Measurements from ENCODE around the gene GPBAR1.
A peak's percentile ranks its signal among the peaks of the same experiment; 100 is the strongest.
"Not testable (repeated sequence)": the region's sequence is repeated elsewhere in the genome, so short reads cannot be mapped to it uniquely, and the experiment has no call there.

GPBAR1 gene

DNA sequence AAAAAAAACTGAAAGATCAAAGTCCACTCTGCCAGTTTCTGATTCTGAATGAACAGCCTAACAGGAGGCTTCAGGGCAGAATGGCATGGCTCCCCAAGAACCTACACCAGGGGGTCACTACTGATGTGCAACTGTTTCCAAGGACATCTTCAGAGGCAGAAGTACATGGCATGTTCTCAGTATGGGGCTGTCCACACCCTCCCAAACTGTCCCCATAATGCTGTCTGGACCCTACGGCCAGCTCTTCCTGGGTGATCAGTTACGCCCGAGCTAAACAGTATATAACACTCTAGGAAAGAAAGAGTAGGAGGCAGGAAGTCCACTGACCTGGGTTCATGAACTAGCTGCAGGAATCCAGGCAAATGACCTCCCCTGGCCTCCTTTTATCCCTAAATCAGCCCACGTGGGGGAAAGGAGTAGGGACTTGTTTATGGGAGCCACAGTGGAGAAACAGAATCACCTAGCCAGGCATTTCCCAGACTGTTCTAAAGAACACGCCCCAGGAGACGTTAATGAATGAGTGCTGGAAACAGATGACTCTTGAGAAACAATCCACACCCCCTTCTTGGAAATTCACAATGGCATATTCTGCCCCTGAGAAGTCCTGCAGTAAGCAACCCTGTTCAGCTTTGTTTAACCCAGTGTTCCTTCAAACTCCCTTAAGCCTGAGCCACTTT, 29.0 kb downstream of the GPBAR1 start:
- peak in 1 of 2 donors; percentile 22 for DNase-seq

DNA sequence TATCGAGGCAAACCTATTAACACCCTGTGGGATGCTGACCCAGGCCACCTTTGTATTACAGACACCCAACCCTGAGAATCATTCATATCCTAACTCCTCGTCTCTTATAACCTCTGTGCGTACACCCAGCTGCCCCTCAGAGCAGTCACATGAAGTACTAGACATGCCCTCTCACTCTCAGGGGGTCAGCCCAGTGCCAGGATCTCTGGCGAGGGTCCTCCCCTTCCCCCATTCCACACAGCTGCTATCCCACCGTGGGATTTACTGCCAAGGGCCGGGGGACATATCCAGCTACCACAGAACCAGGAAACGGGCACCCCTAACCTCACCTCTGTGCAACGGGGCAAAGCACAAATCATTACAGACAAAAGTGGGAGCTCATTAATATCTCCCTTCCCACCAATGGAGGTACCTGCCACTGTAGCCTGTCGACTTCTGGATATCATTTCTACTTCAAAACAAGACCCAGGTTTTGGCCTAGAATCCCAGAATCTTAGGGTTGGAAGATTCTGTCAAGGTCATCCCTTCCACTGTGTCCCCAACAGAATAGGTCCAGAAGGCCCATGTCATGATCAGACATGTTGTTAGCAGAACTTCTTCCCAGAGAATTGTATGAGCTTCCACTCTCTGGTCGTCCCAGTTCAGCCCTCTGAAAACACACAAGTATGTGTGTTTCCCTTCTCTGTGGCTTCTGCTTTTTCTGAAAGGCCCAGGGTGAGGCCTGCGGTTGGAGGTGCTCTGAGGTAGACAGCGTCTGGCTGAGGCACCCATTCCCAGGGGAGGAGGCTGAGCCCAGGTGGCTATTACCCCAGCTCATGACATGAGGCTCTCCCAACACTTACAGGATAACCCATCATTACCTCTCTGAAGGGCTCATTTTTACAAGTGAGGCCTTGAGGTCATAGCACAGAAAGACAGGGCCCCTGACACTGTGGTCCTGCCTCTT, 29.8 kb downstream of the GPBAR1 start:
- DNase-seq, result peak; percentile 68 to 88

DNA sequence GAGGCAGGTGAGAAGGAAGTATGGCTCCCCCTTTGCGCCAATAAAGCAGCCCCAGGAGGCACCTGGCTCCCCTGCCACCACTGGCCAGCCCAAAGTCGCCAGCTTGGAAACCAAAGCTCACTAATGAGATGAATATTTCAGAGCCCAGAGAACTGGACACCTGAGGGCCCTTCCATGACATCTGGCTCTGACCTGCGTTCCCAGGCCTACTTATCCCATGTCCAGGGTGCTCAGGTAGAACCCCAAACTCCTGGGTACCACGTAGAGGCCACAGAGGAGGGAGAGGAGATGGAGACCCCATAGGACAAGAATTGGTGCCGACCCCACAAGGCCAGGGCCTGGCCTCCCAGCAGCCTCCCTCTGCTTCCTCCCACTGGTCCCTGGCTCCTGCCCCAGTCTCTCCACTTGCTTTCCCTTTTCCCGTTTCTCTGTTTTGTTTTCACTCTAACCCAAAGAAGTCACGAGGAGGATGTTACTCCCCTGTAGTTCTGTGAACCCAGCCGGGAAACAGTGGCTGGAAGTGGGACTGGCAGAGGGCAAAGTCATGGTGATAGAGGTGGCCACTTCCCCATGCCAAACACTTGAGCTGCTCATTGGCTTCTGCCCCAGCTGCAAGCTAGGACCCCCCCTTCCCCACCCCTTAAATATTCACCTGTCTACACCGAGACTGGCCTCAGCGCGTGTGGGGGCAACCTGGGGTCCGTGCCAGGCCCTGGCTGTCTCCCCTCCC, 30.7 kb downstream of the GPBAR1 start:
- peak; percentile 35 to 39 for DNase-seq

DNA sequence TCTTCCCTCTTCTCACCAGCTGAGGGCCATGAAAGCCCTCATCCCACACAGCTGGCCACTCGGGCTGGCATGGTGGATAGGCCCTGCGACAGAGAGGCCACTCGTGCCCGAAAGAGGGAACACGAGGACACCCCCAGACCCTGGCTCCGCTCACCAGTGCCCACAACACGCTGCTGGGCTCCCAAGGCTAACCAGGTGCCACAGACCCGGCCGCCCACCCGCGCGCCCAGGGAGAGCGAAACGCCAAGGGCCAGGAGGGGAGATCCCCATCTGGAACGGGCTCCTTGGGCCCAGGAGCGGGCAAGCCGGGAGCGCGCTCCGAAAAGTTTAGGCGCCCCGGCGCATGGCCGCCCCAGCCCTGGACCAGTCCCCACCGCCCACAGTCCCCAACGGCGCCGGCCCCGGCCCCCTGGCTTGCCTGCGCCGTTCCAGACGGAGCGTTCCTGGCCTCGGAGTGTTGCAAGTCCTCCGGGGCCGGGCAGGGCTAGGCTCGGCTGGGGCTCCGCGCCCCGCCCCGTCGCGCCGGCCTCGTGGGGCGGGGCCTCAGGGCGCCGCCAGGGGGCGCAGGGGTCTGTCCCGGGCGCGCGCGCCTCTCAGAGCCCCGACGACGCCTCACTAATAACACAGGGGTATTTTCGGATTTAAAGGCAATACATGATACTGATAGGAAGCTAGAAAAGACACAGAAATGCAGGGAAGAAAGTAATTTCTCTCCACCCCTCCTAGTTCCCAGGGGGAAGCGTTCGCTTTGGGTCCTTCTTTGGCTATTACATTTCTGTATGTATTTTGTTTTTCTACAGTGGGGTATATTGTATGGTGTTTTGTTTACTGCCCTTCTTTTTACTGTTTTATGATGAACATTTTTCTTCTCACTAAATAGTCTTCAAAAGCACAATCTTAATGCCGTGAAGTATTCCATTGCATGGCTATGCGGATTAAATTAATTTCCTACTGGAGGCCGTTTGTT, 31.5 kb downstream of the GPBAR1 start, which contains the start of gene TMBIM1:
TMBIM1 (minus strand) TSS at position 456 of the 967 bp plus-strand sequence. CDS start 10,362 bp downstream, outside the sequence.
- peak; percentile 84 for DNase-seq

DNA sequence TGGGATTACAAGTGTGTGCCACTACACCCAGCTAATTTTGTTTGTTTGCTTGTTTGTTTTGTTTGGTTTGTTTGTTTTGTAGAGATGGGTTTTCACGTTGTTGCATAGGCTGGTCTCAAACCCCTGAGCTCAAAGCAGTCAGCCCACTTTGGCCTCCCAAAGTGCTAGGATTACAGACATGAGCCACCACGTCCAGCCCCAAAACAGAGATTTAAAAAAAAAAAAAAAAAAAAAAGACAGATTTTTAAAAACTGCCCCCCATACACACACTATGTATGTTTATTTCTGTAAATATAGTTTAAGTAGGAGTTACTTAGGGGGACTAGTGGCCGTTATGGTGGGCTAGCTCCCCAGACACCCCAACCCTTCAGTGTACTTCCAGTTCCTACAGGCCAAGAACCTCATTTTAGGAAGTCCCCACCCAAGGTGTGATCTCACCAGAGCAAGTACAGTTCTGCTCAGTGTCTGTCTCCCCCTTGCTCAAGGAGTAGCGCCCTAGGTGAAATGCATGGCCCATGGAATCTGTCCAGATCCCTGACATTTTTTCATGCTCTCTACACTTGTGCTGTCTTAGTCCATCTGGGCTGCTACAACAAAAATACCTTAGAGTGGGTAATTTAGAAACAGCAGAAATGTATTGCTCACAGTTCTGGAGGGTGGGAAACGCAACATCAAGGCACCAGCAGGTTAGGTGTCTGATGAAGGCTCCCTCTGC, 33.1 kb downstream of the GPBAR1 start:
- DNase-seq, result peak in 1 of 2 donors; percentile 33

DNA sequence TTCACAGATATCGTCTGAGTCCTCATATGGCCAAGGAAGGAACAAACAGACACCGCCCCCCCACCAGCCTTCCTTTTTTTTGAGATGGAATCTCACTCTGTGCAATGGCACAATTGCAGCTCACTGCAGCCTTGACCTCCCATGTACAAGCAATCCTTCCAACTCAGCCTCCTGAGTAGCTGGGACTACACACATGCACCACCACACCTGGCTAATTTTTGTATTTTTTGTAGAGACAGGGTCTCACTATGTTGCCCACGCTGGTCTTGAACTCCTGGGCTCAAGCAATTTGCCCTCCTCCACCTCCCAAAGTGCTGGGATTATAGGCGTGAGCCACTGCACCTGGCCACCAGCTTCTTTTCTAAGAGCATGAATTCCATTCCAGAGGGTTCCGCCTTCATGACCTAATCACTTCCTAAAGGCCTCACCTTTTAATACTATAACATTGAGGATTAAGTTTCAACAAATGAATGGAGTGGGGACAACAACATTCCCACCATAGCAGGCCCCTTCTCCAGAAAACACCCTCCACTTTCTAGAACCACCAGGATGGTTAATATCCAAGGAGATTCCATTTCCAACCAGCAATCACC, 33.7 kb downstream of the GPBAR1 start:
- DNase-seq, result no peak

DNA sequence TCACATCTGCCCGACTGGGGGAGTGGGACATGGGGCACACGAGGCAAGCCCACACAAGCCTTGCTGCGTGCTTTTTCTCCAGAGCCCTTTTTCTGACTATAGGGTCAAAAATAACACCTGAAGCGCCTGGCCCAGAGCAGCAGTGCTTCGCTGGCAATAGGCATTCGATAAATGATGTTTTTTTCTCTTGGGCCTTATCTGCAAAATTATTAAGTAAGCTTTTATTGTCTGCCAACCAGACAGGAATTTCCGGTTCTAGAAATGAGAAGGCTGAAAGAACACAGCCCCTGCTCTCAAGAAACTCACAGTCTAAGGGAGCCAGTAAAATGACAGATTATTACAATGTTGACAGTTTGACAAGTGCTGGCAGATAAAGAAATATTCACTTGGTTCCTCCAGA, 34.2 kb downstream of the GPBAR1 start:
- no peak for DNase-seq

DNA sequence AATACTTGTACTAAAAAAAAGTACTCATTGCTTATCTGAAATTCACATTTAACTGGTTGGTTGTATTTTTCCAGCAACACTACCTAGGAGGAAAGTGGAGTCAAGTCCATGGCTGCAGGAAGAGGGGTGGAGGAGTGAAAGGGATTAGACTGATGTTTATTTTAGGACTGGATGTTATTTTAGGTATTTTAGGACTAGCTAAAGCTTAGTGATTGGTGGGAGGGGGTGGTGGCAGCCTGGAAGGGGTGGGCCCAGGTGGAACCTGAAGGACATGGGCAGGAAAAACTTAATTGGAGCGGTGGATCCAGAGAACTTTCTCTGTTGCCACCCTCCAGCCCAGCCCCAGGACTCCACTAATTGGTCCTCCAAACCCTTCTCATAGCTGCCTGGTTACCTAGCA, 35.4 kb downstream of the GPBAR1 start:
- DNase-seq, result no peak

DNA sequence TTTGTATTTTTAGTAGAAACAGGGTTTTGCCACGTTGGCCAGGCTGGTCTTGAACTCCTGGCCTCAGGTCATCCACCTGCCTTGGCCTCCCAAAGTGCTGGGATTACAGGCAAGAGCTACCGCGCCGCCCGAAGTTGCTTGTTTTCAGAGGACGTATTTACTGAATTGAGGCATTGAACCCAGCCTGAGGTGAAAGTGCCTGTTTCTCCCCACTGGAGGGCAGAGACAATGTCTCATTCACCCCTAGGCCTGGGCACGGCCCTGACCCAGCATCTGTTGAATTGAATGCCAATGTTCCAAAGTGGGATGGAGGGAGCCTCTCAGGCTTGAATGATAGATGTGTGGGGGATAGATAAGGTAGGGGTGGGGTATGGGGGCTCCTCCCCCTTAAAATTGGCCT, 36.0 kb downstream of the GPBAR1 start:
- DNase-seq, result no peak

DNA sequence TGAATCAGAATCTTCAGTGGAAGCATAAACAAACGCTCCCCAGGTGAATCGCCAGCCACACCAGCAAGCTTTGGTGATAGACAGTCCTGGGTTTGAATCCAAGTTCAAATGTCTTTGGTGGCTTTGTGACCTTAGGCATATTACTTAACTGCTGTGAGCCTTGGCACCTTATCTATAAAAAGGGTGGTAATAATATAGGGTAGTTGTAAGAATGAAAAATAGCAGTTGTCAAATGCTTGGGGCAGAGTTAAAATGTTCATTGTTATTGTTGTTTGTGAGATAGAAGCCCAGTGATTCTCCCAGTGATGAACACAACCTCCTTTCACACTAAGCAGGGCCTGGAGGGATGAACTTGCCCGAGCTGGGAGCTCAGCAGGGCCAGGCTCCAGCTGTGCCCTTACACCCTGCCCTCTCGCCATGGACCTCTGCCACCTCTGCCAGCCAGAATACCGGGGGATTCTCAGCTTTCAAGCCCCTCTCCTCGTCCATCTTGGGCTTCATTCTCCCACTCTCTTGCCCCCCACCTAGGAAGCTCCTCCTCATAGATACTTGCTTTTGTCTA, 37.6 kb downstream of the GPBAR1 start:
- no peak for DNase-seq

DNA sequence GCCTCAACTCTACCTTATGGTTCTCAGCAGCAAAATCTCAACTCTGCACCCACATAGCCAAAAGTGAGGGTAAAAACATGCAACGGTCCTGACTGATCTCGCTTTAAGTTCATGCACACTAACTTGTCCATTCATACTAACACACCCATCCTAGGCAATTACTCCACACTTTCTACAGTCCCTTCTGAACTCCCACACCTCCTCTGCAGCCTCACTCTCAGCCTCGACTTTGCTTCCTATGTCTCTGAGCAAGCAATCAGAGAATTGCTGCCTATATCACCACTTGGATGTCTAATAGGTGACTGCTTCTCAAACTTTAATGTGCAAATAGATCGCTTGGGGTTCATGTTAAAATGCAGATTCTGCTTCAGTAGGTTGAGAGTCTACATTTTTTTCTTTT, 39.3 kb downstream of the GPBAR1 start:
- no peak for DNase-seq

DNA sequence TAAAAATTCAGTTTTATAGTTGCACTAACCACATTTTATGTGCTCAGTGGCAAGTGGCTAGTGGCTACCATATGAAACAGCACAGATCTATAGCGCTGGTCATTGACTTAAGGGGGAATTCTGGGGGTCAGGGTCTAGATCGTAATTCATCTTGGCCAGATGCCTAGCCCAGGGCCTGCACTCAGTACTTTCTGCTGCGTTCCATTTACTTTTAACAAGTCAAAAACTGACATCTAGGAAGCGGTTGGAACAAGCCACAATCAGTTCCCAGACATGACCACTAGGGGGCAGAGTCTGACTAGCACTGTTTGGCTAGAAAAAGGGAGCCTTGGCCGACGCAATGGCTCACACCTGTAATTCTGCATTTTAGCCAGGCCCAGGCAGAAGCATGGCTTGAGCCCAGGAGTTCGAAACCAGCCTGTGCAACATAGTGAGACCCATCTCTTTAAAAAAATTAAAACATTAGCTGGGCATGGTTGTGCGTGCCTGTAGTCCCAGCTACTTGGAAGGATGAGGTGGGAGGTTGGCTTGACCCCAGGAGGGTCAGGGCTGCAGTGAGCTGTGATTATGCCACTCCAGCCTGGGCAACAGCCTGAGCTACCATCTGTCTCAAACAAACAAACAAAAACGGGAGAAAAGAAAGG, 40.5 kb downstream of the GPBAR1 start:
- peak; percentile 89 to 91 for DNase-seq

DNA sequence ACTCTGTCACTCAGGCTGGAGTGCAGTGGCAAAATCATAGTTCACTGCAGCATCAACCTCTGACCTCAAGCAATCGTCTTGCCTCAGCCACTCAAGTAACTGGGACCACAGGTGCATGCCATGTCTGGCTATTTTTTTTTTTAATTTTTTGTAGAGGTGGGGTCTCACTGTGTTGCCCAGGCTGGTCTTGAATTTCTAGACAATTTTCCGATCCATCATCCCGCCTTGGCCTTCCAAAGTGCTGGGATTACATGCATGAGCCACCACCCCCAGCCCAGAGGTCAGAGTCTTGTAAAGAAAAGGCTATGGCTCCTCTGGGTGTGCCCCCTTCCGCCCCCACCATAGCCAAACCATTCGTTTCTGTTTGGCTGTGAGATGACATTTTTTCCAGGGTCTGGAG, 44.6 kb downstream of the GPBAR1 start:
- no peak for DNase-seq

DNA sequence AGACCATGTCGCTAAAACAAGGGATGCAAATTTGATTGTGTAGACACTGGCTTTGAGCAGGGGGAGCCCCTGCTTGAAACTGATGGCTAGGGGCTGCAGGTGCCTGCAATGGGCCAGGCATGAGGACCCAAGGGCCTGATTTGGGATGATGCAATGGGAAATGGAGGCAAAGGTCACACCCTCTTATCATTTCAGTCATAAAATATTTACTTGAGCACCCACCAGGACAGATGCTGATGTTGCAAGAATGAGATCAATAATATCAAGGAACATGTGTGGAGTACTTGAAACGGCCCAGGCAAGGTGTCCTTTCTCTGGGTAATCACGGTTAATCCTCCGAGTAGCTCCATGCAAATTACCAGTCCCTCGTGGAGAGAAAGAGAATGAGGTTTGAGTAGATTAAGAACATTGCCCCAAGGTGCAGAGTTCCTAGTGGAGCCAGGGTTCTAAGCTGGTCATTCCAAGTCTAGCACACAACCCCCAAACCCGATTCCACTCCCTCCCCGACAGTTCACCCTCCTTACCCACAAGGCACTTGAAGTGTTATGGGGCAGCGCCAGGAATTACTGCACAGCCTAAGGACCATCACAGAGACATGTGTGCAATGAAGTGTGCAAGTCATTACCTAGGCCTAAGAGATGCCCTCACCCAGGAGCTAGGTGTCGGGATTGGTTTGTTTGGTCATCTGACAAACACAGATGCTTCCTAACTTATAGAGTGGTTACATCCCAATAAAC, 45.5 kb downstream of the GPBAR1 start:
- no peak for DNase-seq

DNA sequence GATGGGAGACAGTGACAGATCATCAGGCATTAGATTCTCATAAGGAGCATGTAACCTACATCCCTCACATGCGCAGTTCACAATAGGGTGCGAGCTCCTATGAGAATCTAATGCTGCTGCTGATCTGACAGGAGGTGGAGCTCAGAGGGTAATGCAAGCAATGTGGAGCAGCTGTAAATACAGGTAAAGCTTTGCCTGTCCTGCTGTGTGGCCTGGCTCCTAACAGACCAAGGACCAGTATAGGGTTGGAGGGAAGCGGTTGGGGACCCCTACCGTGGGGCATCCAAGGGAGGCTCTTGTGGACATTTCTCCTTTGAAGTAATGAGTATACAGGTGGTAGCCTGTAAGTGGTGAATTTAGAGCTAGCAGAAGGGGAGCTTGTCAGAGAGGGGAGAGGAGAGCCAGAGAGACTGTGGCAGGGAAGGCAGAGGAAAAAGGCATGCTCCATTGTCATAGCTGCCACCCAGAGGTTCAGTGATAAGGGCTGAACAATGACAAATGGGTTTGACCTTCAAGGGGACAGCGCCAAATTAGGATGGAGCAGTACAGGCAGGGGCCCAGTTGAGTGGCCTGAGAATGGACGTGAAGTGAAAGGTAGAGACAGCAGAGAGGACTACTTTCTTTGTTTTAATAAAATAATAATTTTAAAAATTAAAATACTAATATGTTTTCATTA, 46.7 kb downstream of the GPBAR1 start:
- DNase-seq, result no peak

DNA sequence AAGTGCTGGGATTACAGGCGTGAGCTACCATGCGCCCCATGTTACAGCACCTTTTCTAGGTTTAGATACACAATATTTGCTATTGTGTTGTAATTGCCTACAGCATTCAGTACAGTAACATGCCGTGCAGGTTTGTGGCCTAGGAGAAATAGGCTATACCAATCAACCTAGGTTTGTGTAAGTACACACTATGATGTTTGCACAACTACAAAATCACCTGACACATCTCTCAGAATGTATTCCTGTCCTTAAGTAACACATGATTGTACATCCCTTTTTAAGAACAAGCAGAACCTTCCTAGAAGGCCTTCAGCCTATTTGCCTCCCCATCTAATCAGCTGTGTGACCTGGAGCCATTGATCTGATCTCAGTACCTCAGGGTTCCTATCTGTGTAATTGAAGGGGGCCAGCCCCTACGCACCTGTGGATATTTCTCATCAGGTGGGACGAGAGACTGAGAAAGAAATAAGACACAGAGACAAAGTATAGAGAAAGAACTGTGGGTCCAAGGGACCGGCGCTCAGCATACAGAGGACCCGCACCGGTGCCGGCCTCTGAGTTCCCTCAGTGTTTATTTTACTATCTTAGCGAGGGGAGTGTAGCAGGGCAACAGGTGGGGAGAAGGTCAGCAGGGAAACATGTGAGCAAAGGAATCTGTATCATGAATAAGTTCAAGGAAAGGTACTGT, 50.2 kb downstream of the GPBAR1 start:
- DNase-seq, result no peak

DNA sequence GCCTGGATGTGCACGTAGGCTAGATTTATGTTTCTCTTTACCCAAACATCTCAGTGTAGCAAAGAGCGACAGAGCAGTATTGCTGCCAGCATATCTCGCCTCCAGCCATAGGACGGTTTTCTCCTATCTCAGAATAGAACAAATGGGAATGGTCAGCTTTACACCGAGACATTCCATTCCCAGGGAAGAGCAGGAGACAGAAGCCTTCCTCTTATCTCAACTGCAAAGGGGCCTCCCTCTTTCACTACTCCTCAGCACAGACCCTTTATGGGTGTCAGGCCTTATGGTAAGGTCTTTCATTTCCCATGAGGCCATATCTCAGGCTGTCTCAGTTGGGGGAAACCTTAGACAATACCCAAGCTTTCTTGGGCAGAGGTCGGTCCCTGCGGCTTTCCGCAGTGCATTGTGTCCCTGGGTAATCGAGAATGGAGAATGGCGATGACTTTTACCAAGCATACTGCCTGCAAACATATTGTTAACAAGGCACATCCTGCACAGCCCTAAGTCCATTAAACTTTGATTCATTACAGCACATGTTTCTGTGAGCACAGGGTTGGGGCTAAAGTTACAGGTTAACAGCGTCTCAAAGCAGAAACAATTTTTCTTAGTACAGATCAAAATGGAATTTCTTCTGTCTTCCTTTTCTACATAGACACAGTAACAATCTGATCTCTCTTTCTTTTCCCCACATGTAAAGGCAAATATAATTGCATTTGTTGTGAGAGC, 50.9 kb downstream of the GPBAR1 start:
- not testable (repeated sequence) for DNase-seq

Measured in CD4-positive, alpha-beta T cell treated with Interleukin-4 for 1 hour (primary cell).